Nephron progenitor cell (in vitro differentiated cells): ENCODE measurements around the gene NR6A1.

Experiments
- DNase-seq: peaks from one replicate; pipeline ENCODE4 v3.0.0; 2021
- H3K27ac Mint-ChIP-seq: 2 replicates; pipeline ENCODE4 v1.8.0; 2021; ENCODE audit warnings: mild to moderate bottlenecking, moderate library complexity, mixed read lengths
- H3K27me3 Mint-ChIP-seq: 2 replicates; pipeline ENCODE4 v1.8.0; 2021; ENCODE audit warnings: mild to moderate bottlenecking, low read depth, mixed read lengths; ENCODE audit not compliant: poor library complexity
- H3K36me3 Mint-ChIP-seq: 2 replicates; pipeline ENCODE4 v1.8.0; 2021; ENCODE audit warnings: low read depth, mixed read lengths
- H3K4me1 Mint-ChIP-seq: 2 replicates; pipeline ENCODE4 v1.8.0; 2021; ENCODE audit warnings: mixed read lengths
- H3K4me3 Mint-ChIP-seq: 2 replicates; pipeline ENCODE4 v1.8.0; 2021; ENCODE audit warnings: mild to moderate bottlenecking, moderate library complexity, mixed read lengths
- H3K9me3 Mint-ChIP-seq: 2 replicates; pipeline ENCODE4 v1.8.0; 2021; ENCODE audit warnings: mild to moderate bottlenecking, moderate library complexity, mixed read lengths
- CTCF ChIP-seq: fragments of 200-600 bp; sonication (generic); IDR thresholded peaks from 2 replicates; pipeline ENCODE4 v1.5.0; 2021; ENCODE audit warnings: antibody characterized with exemption

NR6A1 gene

GRCh38 chr9:124632077-124632621 is 139.0 kb downstream of the NR6A1 start:
- DNase-seq = no peak
- Mint-ChIP-seq H3K27me3 (no peaks in the 10 kb centered on the region), H3K36me3 (peaks cover 26% of the 10 kb centered on the region), H3K4me1 (no peaks in the 10 kb centered on the region), H3K4me3 (no peak overlapping the region), H3K27ac (no peak overlapping the region), H3K9me3 (no peaks in the 10 kb centered on the region)
- TF ChIP-seq CTCF = no peak

- Mint-ChIP-seq H3K36me3 (peaks cover 27% of the 10 kb centered on the region), H3K4me3 (no peak overlapping the region), H3K27me3 (no peaks in the 10 kb centered on the region), H3K4me1 (no peaks in the 10 kb centered on the region), H3K27ac (no peak overlapping the region), H3K9me3 (no peaks in the 10 kb centered on the region)
- no peak for TF ChIP-seq CTCF
- DNase-seq = no peak
Measured at GRCh38 chr9:124631326-124631725, 139.8 kb downstream of the NR6A1 start.

- no peak for DNase-seq
- no peak overlapping the region for H3K27ac Mint-ChIP-seq
Measured at GRCh38 chr9:124629600-124629999, 141.5 kb downstream of the NR6A1 start.

GRCh38 chr9:124628741-124629140 is 142.4 kb downstream of the NR6A1 start:
- H3K9me3 Mint-ChIP-seq = no peaks in the 10 kb centered on the region
- peaks cover 14% of the 10 kb centered on the region for H3K36me3 Mint-ChIP-seq
- H3K4me3 Mint-ChIP-seq = no peak overlapping the region
- DNase-seq = no peak
- H3K27ac Mint-ChIP-seq = no peak overlapping the region
- peaks cover 12% of the 10 kb centered on the region for H3K4me1 Mint-ChIP-seq
- H3K27me3 Mint-ChIP-seq = no peaks in the 10 kb centered on the region
- no peak for TF ChIP-seq CTCF

More at GRCh38 chr9:124629600-124629999, 141.5 kb downstream of the NR6A1 start:
- H3K9me3 Mint-ChIP-seq = no peaks in the 10 kb centered on the region
- no peak overlapping the region for H3K4me3 Mint-ChIP-seq
- H3K36me3 Mint-ChIP-seq = peaks cover 14% of the 10 kb centered on the region
- no peaks in the 10 kb centered on the region for H3K27me3 Mint-ChIP-seq
- TF ChIP-seq CTCF = no peak
- peaks cover 4% of the 10 kb centered on the region for H3K4me1 Mint-ChIP-seq

- Mint-ChIP-seq H3K4me1 (peaks cover 35% of the 10 kb centered on the region), H3K4me3 (no peak overlapping the region), H3K27ac (no peak overlapping the region), H3K9me3 (no peaks in the 10 kb centered on the region), H3K27me3 (peaks cover 2% of the 10 kb centered on the region), H3K36me3 (peaks cover 14% of the 10 kb centered on the region)
- DNase-seq = no peak
- no peak for TF ChIP-seq CTCF
Measured at GRCh38 chr9:124626276-124626675, 144.8 kb downstream of the NR6A1 start.

- peaks cover 39% of the 10 kb centered on the region for H3K4me1 Mint-ChIP-seq
- H3K27ac Mint-ChIP-seq = no peak overlapping the region
- H3K4me3 Mint-ChIP-seq = no peak overlapping the region
- no peak for TF ChIP-seq CTCF
- peaks cover 14% of the 10 kb centered on the region for H3K36me3 Mint-ChIP-seq
- H3K9me3 Mint-ChIP-seq = no peaks in the 10 kb centered on the region
- H3K27me3 Mint-ChIP-seq = peaks cover 2% of the 10 kb centered on the region
- DNase-seq = no peak
Measured at GRCh38 chr9:124625087-124625486, 146.0 kb downstream of the NR6A1 start.
